ENCODE data around the gene C10orf90. TPM values are rescaled to one million over a fixed set of nuclear protein-coding genes. Genes with fewer than 3 reads are reported as not detected.

C10orf90 gene
- total RNA-seq, 1 experiment from 2014 or later, result not detected

- H3K9me3 ChIP-seq (ENCODE audit: control insufficient read depth, low read depth, low read length), result no peaks in the 10 kb centered on the region
- no peaks in the 10 kb centered on the region for H3K27me3 ChIP-seq (ENCODE audit: insufficient read depth, low read length)
- H3K79me2 ChIP-seq (ENCODE audit: insufficient read depth, low read length), result no peaks in the 10 kb centered on the region
- no peak overlapping the region for H4K91ac ChIP-seq (ENCODE audit: insufficient read length, low read depth, low read length)
- H3T11ph ChIP-seq (ENCODE audit: low read length), result no peak overlapping the region
- no peak overlapping the region for H3K27ac ChIP-seq (ENCODE audit: insufficient read length, low read depth, low read length)
- DNase-seq, result no peak
- H4K8ac ChIP-seq (replicated peaks; ENCODE audit: insufficient read length, low read depth, low read length), result no peak overlapping the region
- Mint-ChIP-seq H3K27me3 (ENCODE audit: low read depth) (peaks cover 32% of the 10 kb centered on the region), H3K4me3 (no peak overlapping the region), H3K4me1 (no peaks in the 10 kb centered on the region), H3K27ac (no peak overlapping the region), H3K9me3 (peaks cover 0 to 2% of the 10 kb centered on the region in 2 experiments; a peak in 1 of 5 replicates), H3K36me3 (ENCODE audit: insufficient read depth in 1 of 3, low read depth in 3 of 3) (peaks cover 0 to 2% (median 0%) of the 10 kb centered on the region in 3 experiments; a peak in 1 of 7 replicates)
- H3K23me2 ChIP-seq (ENCODE audit: insufficient read length, low read depth, low read length, poor library complexity, severe bottlenecking), result no peaks in the 10 kb centered on the region
- no peak overlapping the region for H2BK20ac ChIP-seq (ENCODE audit: low read depth, low read length, poor library complexity, severe bottlenecking)
- H3K9ac ChIP-seq (ENCODE audit: extremely low read depth, insufficient read length, low read length), result no peak overlapping the region
- H3K56ac ChIP-seq (ENCODE audit: insufficient read length, low read depth, low read length), result no peak overlapping the region
- no peaks in the 10 kb centered on the region for H3K79me1 ChIP-seq (ENCODE audit: insufficient read depth, low read depth, low read length, poor library complexity, severe bottlenecking)
- H4K5ac ChIP-seq (ENCODE audit: insufficient read length, low read depth, low read length), result no peak overlapping the region
- H3K4me1 ChIP-seq (ENCODE audit: insufficient read depth, low read length), result no peaks in the 10 kb centered on the region
- no peak overlapping the region for H3K18ac ChIP-seq (ENCODE audit: insufficient read length, low read depth, low read length)
- H3K23ac ChIP-seq (ENCODE audit: insufficient read length, low read depth, low read length), result no peak overlapping the region
- H3K14ac ChIP-seq (ENCODE audit: insufficient read depth, low read length), result no peak overlapping the region
- H4K20me1 ChIP-seq (ENCODE audit: control insufficient read depth, insufficient read depth, insufficient read length), result no peaks in the 10 kb centered on the region
- H2BK120ac ChIP-seq (ENCODE audit: low read depth, low read length, poor library complexity, severe bottlenecking), result no peak overlapping the region
- TF ChIP-seq CTCF (conservative IDR thresholded peaks at IDR 0.05), result no peak
- no peak overlapping the region for H2BK12ac ChIP-seq (ENCODE audit: insufficient read length, low read depth, low read length)
- no peak overlapping the region for H2AFZ ChIP-seq (ENCODE audit: low read length)
- H3K4me2 ChIP-seq (ENCODE audit: insufficient read depth, insufficient read length, low read length), result no peak overlapping the region
- no CpG with 5 or more reads among the region's 1 CpG for WGBS (ENCODE audit: extremely low coverage, insufficient read length, low lambda C conversion rate)
- H3K4ac ChIP-seq (ENCODE audit: low read depth, low read length), result no peak overlapping the region
- H2AK5ac ChIP-seq (ENCODE audit: insufficient read length, low read length), result no peak overlapping the region
- no peak overlapping the region for H2BK5ac ChIP-seq (ENCODE audit: insufficient read length, low read length)
- no peak overlapping the region for H2BK15ac ChIP-seq (ENCODE audit: low read depth, low read length)
Measured at GRCh38 chr10:126458466-126458865, 212.0 kb downstream of the C10orf90 start.

Measured in H9 (cell line).